Adrenal gland (tissue), 19 donors: ENCODE measurements around the gene CLEC7A. TPM values are rescaled to one million over a fixed set of nuclear protein-coding genes. Genes with fewer than 3 reads are reported as not detected.

ENCODE experiments used
- DNase-seq, 7 donors: peaks; one replicate each; pipeline ENCODE4 v3.0.0-alpha.2; 2019 to 2020
- H3K27ac ChIP-seq, 5 donors: fragments of 200-600 bp; sonication (generic) in 4 of 5; 1 replicate in 3 of 5; 2 replicates in 2 of 5; pipeline versions ENCODE4 v1.5.1 to v1.8.0; 2016 to 2020; ENCODE audit warnings: mild to moderate bottlenecking in 1 of 5
- H3K27me3 ChIP-seq: fragments of 200-600 bp; 2 replicates; pipeline ENCODE4 v1.8.0; 2021
- H3K36me3 ChIP-seq, 2 donors: fragments of 200-600 bp; replicated peaks in 1 of 2; 1 replicate in 1 of 2; 2 replicates in 1 of 2; pipeline versions ENCODE4 v1.5.1 to v1.8.0; 2018 to 2022
- H3K4me1 ChIP-seq, 2 donors: fragments of 200-600 bp; replicated peaks in 1 of 2; 1 replicate in 1 of 2; 2 replicates in 1 of 2; pipeline versions ENCODE4 v1.5.1 to v1.8.0; 2018 to 2021
- H3K4me3 ChIP-seq, 4 donors: fragments of 200-600 bp; sonication (generic) in 3 of 4; one replicate each; pipeline ENCODE4 v1.5.1; 2016 to 2018
- H3K9me3 ChIP-seq, 3 donors: fragments of 200-600 bp; sonication (generic) in 1 of 3; replicated peaks in 1 of 3; 1 replicate in 2 of 3; 2 replicates in 1 of 3; pipeline versions ENCODE4 v1.5.1 to v1.8.0; 2016 to 2021
- POLR2A ChIP-seq, 2 donors: fragments of 450-650 bp; IDR thresholded peaks; one replicate each; pipeline ENCODE4 v1.6.1; 2017; ENCODE audit warnings: antibody characterized with exemption in 2 of 2, mild to moderate bottlenecking in 2 of 2, moderate library complexity in 1 of 2
- WGBS, 4 donors: extraction: QIAGEN DNeasy Blood & Tissue Kit in 2 of 4; methylation state at CpG; one replicate each; pipeline versions ENCODE4 v1.1.5 to v1.1.7; 2013 to 2017; 5-methylcytosine and 5-hydroxymethylcytosine counted together
- intact Hi-C, 2 donors: fragments of 100-400 bp; cut with DNase I; formaldehyde crosslinking; loops; one replicate each; pipeline versions ENCODE4 v1.14.1 to v1.15.0; 2022 to 2023
- long read RNA-seq, 10 donors: library from polyadenylated mRNA in 3 of 10; unstranded in 2 of 10; stranded (forward) in 1 of 10; transcript quantifications; one replicate each; pipeline ENCODE4 v2.0.0 and lab custom pipeline, GENCODE V29; 2021 to 2026
- polyA plus RNA-seq, 3 donors: library from polyadenylated mRNA; stranded (reverse); fragments of 200-250 nt in 2 of 3; fragments of 350-450 nt in 1 of 3; fragmentation: Illumina TruSeq in 1 of 3; extraction: RNeasy Lipid Tissue Mini Kit (QIAGEN cat#74804) in 1 of 3; gene quantifications; one replicate each; pipeline ENCODE4 v1.2.3, GENCODE V29; 2013 to 2014
- total RNA-seq, 9 donors: library from RNA; depleted of rRNA in 4 of 9; stranded (reverse); fragments of >200 nt in 4 of 9; fragments of 120-200 nt in 1 of 9; fragmentation: NEBNext Ultra II Directional in 1 of 9; extraction: Animal tissue kit (Norgen Biotek cat#: 25700) in 1 of 9; gene quantifications; one replicate each; pipeline versions ENCODE4 v1.1.0 to v1.2.4, GENCODE V29; 2013 to 2023
- TF ChIP-seq, protein P1 (sequence below), 6 experiments: fragments of 450-650 bp in 4 of 6; fragments of 200-600 bp in 2 of 6; sonication (generic) in 1 of 6; IDR thresholded peaks; 1 replicate in 5 of 6; 2 replicates in 1 of 6; pipeline versions ENCODE4 v1.5.1 to v1.8.0; 2016 to 2021; ENCODE audit warnings: antibody characterized with exemption in 6 of 6, mild to moderate bottlenecking in 2 of 6, moderate library complexity in 1 of 6
- donor health status: healthy with polysubstance abuse.
- donor health status: Bipolar disorder and iron deficiency.
- donor health status: DM: yes; HTN: yes; CAD: no.
- donor health status: DM: no; HTN: no; CAD: no.
- donor health status: DM: no; HTN: no; CAD: no.
- donor health status: DM: yes; HTN: yes; CAD: no.

The CLEC7A gene
- total RNA-seq (10 to 100 TPM in 4 of 9 donors, 1 to 10 TPM in 5; 3.3 to 23.6 (median 8.8) TPM), polyA plus RNA-seq (1 to 10 TPM; 3.8 to 4.9 (median 3.9) TPM)
- long read RNA-seq, donor 1, partial matches to known transcripts, result 0 of 1 reads
- long read RNA-seq, donor 1, other reads (novel, unspliced or antisense), result 0 of 1 reads
- long read RNA-seq, donor 2, result 0 reads
- long read RNA-seq, donor 3, result 0 reads
- long read RNA-seq, donor 4, partial matches to known transcripts, result 0 of 3 reads
- long read RNA-seq, donor 4, other reads (novel, unspliced or antisense), result 2 of 3 reads
- long read RNA-seq, donor 5, partial matches to known transcripts, result 0 of 6 reads
- long read RNA-seq, donor 5, other reads (novel, unspliced or antisense), result 2 of 6 reads
- long read RNA-seq, donor 6, partial matches to known transcripts, result 2 of 7 reads
- long read RNA-seq, donor 6, other reads (novel, unspliced or antisense), result 3 of 7 reads
- long read RNA-seq, donor 7, result 0 reads
- long read RNA-seq, donor 8, result 0 reads
- long read RNA-seq, donor 9, result 0 reads
- long read RNA-seq, donor 10, result 0 reads

DNA sequence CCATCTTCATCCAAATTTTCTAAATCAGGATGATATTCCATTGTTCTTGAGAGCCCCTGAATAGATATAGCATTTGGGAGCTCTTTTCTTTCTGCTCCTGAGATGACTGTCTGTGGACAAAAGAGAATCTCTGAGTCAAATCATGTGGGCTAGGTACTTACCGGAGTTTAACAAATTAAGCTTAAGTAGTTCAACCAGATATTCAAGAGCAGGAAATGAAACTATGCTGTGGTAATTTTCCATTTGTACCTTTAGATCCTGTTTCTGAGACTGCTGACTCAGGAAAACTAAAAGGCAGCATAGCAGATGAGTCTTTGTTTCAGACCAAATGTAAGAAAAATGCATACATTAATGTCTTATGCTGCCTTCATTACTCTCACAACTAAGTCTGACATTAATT lies at the start of gene CLEC7A:
Gene CLEC7A, minus strand, starts transcription at position 158 of the 400 bp plus-strand sequence. Its CDS starts 117 bp downstream, at position 41.
- DNase-seq, result no peak
- no peaks in the 10 kb centered on the region for H3K27me3 ChIP-seq
- H3K4me3 ChIP-seq, result peak within 1 kb of the TSS in 1 of 4 donors; percentile 39
- no peaks in the 10 kb centered on the region for H3K36me3 ChIP-seq
- WGBS, 4 donors, result 54 to 65% (median 59%) methylated on average over 1 of the region's 1 CpG
- peak within 1 kb of the TSS in 4 of 5 donors; percentile 2 to 86 (median 58) for H3K27ac ChIP-seq
- no peaks in the 10 kb centered on the region for H3K9me3 ChIP-seq
- no peaks in the 10 kb centered on the region for H3K4me1 ChIP-seq
- TF ChIP-seq, protein P1, sequence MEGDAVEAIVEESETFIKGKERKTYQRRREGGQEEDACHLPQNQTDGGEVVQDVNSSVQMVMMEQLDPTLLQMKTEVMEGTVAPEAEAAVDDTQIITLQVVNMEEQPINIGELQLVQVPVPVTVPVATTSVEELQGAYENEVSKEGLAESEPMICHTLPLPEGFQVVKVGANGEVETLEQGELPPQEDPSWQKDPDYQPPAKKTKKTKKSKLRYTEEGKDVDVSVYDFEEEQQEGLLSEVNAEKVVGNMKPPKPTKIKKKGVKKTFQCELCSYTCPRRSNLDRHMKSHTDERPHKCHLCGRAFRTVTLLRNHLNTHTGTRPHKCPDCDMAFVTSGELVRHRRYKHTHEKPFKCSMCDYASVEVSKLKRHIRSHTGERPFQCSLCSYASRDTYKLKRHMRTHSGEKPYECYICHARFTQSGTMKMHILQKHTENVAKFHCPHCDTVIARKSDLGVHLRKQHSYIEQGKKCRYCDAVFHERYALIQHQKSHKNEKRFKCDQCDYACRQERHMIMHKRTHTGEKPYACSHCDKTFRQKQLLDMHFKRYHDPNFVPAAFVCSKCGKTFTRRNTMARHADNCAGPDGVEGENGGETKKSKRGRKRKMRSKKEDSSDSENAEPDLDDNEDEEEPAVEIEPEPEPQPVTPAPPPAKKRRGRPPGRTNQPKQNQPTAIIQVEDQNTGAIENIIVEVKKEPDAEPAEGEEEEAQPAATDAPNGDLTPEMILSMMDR (IDR thresholded peaks at IDR 0.05), result no peak
- TF ChIP-seq POLR2A (IDR thresholded peaks at IDR 0.05), result peak in 1 of 2 donors; percentile 35
- intact Hi-C loops, result loop anchor here in 1 of 2 donors (10.0 kb wide), 2 partner anchors 95 to 385 kb away; partner anchors contain the start of gene CLEC9A

- Histone ChIP-seq H3K27me3 (no peaks in the 10 kb centered on the region), H3K4me3 (no peak overlapping the region), H3K36me3 (no peaks in the 10 kb centered on the region), H3K4me1 (no peaks in the 10 kb centered on the region), H3K27ac (no peak overlapping the region), H3K9me3 (no peaks in the 10 kb centered on the region)
- TF ChIP-seq, protein P1 (IDR thresholded peaks at IDR 0.05), result no peak
- TF ChIP-seq POLR2A (IDR thresholded peaks at IDR 0.05), result no peak
- WGBS, 4 donors, result 69 to 82% (median 71%) methylated on average over 5 of the region's 5 CpGs
- DNase-seq, result no peak
- intact Hi-C loops, result no loop called here
Measured at GRCh38 chr12:10179776-10180181, 49.8 kb upstream of the CLEC7A start.

DNA sequence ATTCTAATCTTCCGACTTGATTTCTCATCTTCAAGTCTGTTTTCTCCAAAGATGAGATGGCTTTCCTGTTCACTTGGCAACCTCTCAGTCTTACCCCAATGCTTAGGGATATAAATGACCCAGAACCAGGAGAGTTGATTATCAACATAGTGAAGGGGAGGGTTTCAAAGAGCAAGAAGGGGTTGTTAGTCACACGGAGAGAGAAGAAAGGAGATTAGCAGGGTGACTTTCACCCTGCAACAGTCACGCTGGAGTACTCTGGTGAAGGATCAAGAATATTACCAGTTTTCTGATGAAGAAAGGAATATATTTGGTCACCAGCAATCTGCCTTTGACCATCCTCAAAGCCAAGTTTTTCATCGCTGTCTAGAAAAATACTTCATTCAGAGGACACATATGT lies 48.8 kb upstream of the CLEC7A start, which contains the start of gene TMEM52B:
Gene TMEM52B, plus strand, starts transcription at position 212 of the 400 bp plus-strand sequence. CDS start 543 bp downstream, outside the sequence.
- H3K36me3 ChIP-seq, result no peaks in the 10 kb centered on the region
- DNase-seq, result no peak
- TF ChIP-seq, protein P1 (IDR thresholded peaks at IDR 0.05), result no peak
- no peak for TF ChIP-seq POLR2A (IDR thresholded peaks at IDR 0.05)
- H3K27ac ChIP-seq, result no peak within 1 kb of the TSS
- H3K27me3 ChIP-seq, result no peaks in the 10 kb centered on the region
- no peak within 1 kb of the TSS for H3K4me3 ChIP-seq
- intact Hi-C loops, result no loop called here
- H3K4me1 ChIP-seq, result no peaks in the 10 kb centered on the region
- no peaks in the 10 kb centered on the region for H3K9me3 ChIP-seq
- WGBS, 4 donors, result 70 to 79% (median 74%) methylated on average over 4 of the region's 4 CpGs

- Histone ChIP-seq H3K4me1 (no peaks in the 10 kb centered on the region), H3K9me3 (no peaks in the 10 kb centered on the region), H3K36me3 (no peaks in the 10 kb centered on the region), H3K27me3 (no peaks in the 10 kb centered on the region), H3K4me3 (no peak overlapping the region), H3K27ac (no peak overlapping the region)
- no peak for DNase-seq
- TF ChIP-seq, protein P1 (IDR thresholded peaks at IDR 0.05), result no peak
- no peak for TF ChIP-seq POLR2A (IDR thresholded peaks at IDR 0.05)
- WGBS, 4 donors, result 69 to 81% (median 77%) methylated on average over 5 of the region's 5 CpGs
- intact Hi-C loops, result no loop called here
Measured at GRCh38 chr12:10175846-10176636, 46.0 kb upstream of the CLEC7A start.
